ENCODE measurements around the gene SIRT1. TPM values are rescaled to one million over a fixed set of nuclear protein-coding genes. Genes with fewer than 3 reads are reported as not detected.
"Not testable (repeated sequence)": the region's sequence is repeated elsewhere in the genome, so short reads cannot be mapped to it uniquely, and the experiment has no call there.

SIRT1 gene
- total and polyA plus RNA-seq, 2 donors (not counting 3 experiments of a cell fraction or from before 2014, with no cell fraction given), result 3.7 to 14.8 TPM

GRCh38 chr10:67965456-67965855, 81.0 kb downstream of the SIRT1 start:
- H3K79me2 ChIP-seq (ENCODE audit: control insufficient read depth, insufficient read depth, low read length), result peaks cover 11% of the 10 kb centered on the region

GRCh38 chr10:67966035-67966434, 81.6 kb downstream of the SIRT1 start:
- H2AFZ ChIP-seq (ENCODE audit: low read depth, low read length); H3K9me1 ChIP-seq (replicated peaks; ENCODE audit: control insufficient read depth, extremely low read depth, insufficient read depth, low read length); intact Hi-C loops (cut with micrococcal nuclease); BruUV-seq (replicated peaks); dilution Hi-C loops (cut with MboI; ENCODE audit: extremely low pct_ligation_motif_present, low sequenced_read_pairs); POLR2A ChIA-PET; H3K4me3 ChIP-seq (replicated peaks in 1 of 3; ENCODE audit: insufficient read depth in 1 of 3, low read depth in 1 of 3, low read length in 3 of 3); H3K36me3 ChIP-seq (ENCODE audit: control insufficient read depth in 2 of 2, extremely low read depth in 1 of 2, insufficient read depth in 2 of 2, low read length in 2 of 2); H3K27me3 ChIP-seq (ENCODE audit: control insufficient read depth in 2 of 2, insufficient read depth in 2 of 2, low read length in 2 of 2); H3K9me3 ChIP-seq (replicated peaks; ENCODE audit: control insufficient read depth, insufficient read depth, low read length); H3K9ac ChIP-seq (replicated peaks; ENCODE audit: extremely low read depth, insufficient read depth, low read length); CTCF ChIA-PET; FAIRE-seq; H3K4me2 ChIP-seq (ENCODE audit: insufficient read depth, low read length); DNase-seq (ENCODE audit: low read depth, low spot score); H3K4me1 ChIP-seq (ENCODE audit: control insufficient read depth, extremely low read depth, insufficient read depth, low read length); H3K27ac ChIP-seq (ENCODE audit: insufficient read depth, low read depth, low read length); H4K20me1 ChIP-seq (replicated peaks; ENCODE audit: control insufficient read depth, extremely low read depth, insufficient read depth, low read length): not testable (repeated sequence)
- H3K79me2 ChIP-seq (ENCODE audit: control insufficient read depth, insufficient read depth, low read length), result peaks cover 11% of the 10 kb centered on the region

More at GRCh38 chr10:67965456-67965855, 81.0 kb downstream of the SIRT1 start:
- Histone ChIP-seq H4K20me1 (replicated peaks; ENCODE audit: control insufficient read depth, extremely low read depth, insufficient read depth, low read length) (no peaks in the 10 kb centered on the region), H3K27ac (ENCODE audit: insufficient read depth, low read depth, low read length) (no peak overlapping the region), H3K9me1 (replicated peaks; ENCODE audit: control insufficient read depth, extremely low read depth, insufficient read depth, low read length) (no peaks in the 10 kb centered on the region), H2AFZ (ENCODE audit: low read depth, low read length) (no peak overlapping the region), H3K36me3 (ENCODE audit: control insufficient read depth in 2 of 2, extremely low read depth in 1 of 2, insufficient read depth in 2 of 2, low read length in 2 of 2) (peaks cover 2 to 4% of the 10 kb centered on the region in 2 experiments), H3K9me3 (replicated peaks; ENCODE audit: control insufficient read depth, insufficient read depth, low read length) (no peaks in the 10 kb centered on the region), H3K4me2 (ENCODE audit: insufficient read depth, low read length) (no peak overlapping the region), H3K4me3 (replicated peaks in 1 of 3; ENCODE audit: insufficient read depth in 1 of 3, low read depth in 1 of 3, low read length in 3 of 3) (no peak overlapping the region), H3K27me3 (ENCODE audit: control insufficient read depth in 2 of 2, insufficient read depth in 2 of 2, low read length in 2 of 2) (no peaks in the 10 kb centered on the region), H3K9ac (replicated peaks; ENCODE audit: extremely low read depth, insufficient read depth, low read length) (no peak overlapping the region), H3K4me1 (ENCODE audit: control insufficient read depth, extremely low read depth, insufficient read depth, low read length) (no peaks in the 10 kb centered on the region)
- POLR2A ChIA-PET, result no interaction called here
- FAIRE-seq, result no peak
- no peak for DNase-seq (ENCODE audit: low read depth, low spot score)
- TF ChIP-seq JUN (IDR thresholded peaks at IDR 0.05; ENCODE audit: borderline replicate concordance, insufficient read depth, insufficient read length, low read depth), result no peak
- no peak for TF ChIP-seq CTCF (IDR thresholded peaks at IDR 0.05; ENCODE audit: extremely low read depth in 1 of 2, insufficient read depth in 1 of 2, low read depth in 1 of 2, low read length in 2 of 2)
- no peak for TF ChIP-seq POLR2A (IDR thresholded peaks at IDR 0.05; ENCODE audit: low read depth, low read length)
- TF ChIP-seq EZH2 (IDR thresholded peaks at IDR 0.05; ENCODE audit: borderline replicate concordance, low read depth, low read length, severe bottlenecking), result no peak
- TF ChIP-seq MAX (IDR thresholded peaks at IDR 0.05; ENCODE audit: insufficient read depth, insufficient read length), result no peak
- no peak for TF ChIP-seq MYC (IDR thresholded peaks at IDR 0.05; ENCODE audit: low read depth, low read length)
- TF ChIP-seq FOS (IDR thresholded peaks at IDR 0.05; ENCODE audit: borderline replicate concordance, insufficient read depth, low read length), result no peak
- no peak for TF ChIP-seq POLR2AphosphoS5 (IDR thresholded peaks at IDR 0.05; ENCODE audit: insufficient read depth, low read depth, low read length)
- no peak for TF ChIP-seq GATA2 (IDR thresholded peaks at IDR 0.05; ENCODE audit: insufficient read depth, insufficient read length, low read depth, low read length)
- no TSS peak for BruUV-seq (replicated peaks)
- intact Hi-C loops (cut with micrococcal nuclease), result no loop called here
- dilution Hi-C loops (cut with MboI; ENCODE audit: extremely low pct_ligation_motif_present, low sequenced_read_pairs), result no loop called here
- CTCF ChIA-PET, result no interaction called here

All from endothelial cell of umbilical vein (primary cell).